Left ventricle myocardium inferior (tissue), 1 donor: ENCODE data around the gene GPR158. TPM values are rescaled to one million over a fixed set of nuclear protein-coding genes. Genes with fewer than 3 reads are reported as not detected.
A peak's percentile ranks its signal among the peaks of the same experiment; 100 is the strongest.

ENCODE experiments used
- DNase-seq: peaks from one replicate; pipeline ENCODE4 v3.0.0-alpha.2; 2020
- H3K27ac ChIP-seq: fragments of 200-600 bp; replicated peaks from 2 replicates; pipeline ENCODE4 v1.8.0; 2021
- H3K27me3 ChIP-seq: fragments of 200-600 bp; 2 replicates; pipeline ENCODE4 v1.8.0; 2021; ENCODE audit warnings: low read depth
- H3K36me3 ChIP-seq: fragments of 200-600 bp; 2 replicates; pipeline ENCODE4 v1.8.0; 2021
- H3K4me1 ChIP-seq: fragments of 200-600 bp; 2 replicates; pipeline ENCODE4 v1.8.0; 2021
- H3K4me3 ChIP-seq: fragments of 200-600 bp; 2 replicates; pipeline ENCODE4 v1.8.0; 2021; ENCODE audit warnings: mild to moderate bottlenecking, moderate library complexity
- H3K9me3 ChIP-seq: fragments of 200-600 bp; replicated peaks from 2 replicates; pipeline ENCODE4 v1.8.0; 2021
- intact Hi-C: fragments of 100-400 bp; cut with micrococcal nuclease; formaldehyde crosslinking; loops from one replicate; pipeline ENCODE4 v1.11.0; 2022
- total RNA-seq: library from RNA; stranded (reverse); fragmentation: NEBNext Ultra II Directional; extraction: Animal tissue kit (Norgen Biotek cat#: 25700); gene quantifications from one replicate; pipeline ENCODE4 v1.2.1, GENCODE V29; 2021
- TF ChIP-seq, protein P1 (sequence below): fragments of 200-600 bp; IDR thresholded peaks from 2 replicates; pipeline ENCODE4 v1.8.0; 2021; ENCODE audit warnings: antibody characterized with exemption, mild to moderate bottlenecking, borderline replicate concordance
- donor health status: DM: no; HTN: yes; CAD: no; lungs with severe emphysema.

GPR158 gene
- total RNA-seq, 1 donor from 2014 or later = not detected

DNA sequence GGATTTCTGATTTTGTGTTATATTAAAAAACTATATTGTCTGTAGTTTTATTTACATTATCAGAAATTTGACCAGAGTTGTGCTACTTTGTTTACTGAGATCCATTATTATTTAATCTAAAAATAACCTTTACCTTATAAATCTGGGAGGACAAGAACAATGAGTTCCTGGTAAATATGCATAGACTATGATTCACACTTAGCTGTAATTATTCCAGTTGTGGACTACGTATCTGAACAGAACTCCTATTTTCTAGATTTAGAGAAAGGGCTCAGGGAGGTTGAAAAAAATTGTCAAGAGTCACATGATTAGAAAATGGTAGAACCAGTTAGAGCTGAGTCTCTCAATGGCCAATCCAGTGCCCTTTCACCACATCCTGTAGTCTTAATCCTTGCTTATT is 4.2 kb upstream of the GPR158 start:
- peaks cover 73% of the 10 kb centered on the region for H3K27me3 ChIP-seq
- intact Hi-C loops = no loop called here
- TF ChIP-seq, protein P1, sequence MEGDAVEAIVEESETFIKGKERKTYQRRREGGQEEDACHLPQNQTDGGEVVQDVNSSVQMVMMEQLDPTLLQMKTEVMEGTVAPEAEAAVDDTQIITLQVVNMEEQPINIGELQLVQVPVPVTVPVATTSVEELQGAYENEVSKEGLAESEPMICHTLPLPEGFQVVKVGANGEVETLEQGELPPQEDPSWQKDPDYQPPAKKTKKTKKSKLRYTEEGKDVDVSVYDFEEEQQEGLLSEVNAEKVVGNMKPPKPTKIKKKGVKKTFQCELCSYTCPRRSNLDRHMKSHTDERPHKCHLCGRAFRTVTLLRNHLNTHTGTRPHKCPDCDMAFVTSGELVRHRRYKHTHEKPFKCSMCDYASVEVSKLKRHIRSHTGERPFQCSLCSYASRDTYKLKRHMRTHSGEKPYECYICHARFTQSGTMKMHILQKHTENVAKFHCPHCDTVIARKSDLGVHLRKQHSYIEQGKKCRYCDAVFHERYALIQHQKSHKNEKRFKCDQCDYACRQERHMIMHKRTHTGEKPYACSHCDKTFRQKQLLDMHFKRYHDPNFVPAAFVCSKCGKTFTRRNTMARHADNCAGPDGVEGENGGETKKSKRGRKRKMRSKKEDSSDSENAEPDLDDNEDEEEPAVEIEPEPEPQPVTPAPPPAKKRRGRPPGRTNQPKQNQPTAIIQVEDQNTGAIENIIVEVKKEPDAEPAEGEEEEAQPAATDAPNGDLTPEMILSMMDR = no peak
- H3K36me3 ChIP-seq = no peaks in the 10 kb centered on the region
- no peak for DNase-seq
- no peaks in the 10 kb centered on the region for H3K9me3 ChIP-seq
- no peak overlapping the region for H3K27ac ChIP-seq
- H3K4me3 ChIP-seq = no peak overlapping the region
- peaks cover 14% of the 10 kb centered on the region for H3K4me1 ChIP-seq

DNA sequence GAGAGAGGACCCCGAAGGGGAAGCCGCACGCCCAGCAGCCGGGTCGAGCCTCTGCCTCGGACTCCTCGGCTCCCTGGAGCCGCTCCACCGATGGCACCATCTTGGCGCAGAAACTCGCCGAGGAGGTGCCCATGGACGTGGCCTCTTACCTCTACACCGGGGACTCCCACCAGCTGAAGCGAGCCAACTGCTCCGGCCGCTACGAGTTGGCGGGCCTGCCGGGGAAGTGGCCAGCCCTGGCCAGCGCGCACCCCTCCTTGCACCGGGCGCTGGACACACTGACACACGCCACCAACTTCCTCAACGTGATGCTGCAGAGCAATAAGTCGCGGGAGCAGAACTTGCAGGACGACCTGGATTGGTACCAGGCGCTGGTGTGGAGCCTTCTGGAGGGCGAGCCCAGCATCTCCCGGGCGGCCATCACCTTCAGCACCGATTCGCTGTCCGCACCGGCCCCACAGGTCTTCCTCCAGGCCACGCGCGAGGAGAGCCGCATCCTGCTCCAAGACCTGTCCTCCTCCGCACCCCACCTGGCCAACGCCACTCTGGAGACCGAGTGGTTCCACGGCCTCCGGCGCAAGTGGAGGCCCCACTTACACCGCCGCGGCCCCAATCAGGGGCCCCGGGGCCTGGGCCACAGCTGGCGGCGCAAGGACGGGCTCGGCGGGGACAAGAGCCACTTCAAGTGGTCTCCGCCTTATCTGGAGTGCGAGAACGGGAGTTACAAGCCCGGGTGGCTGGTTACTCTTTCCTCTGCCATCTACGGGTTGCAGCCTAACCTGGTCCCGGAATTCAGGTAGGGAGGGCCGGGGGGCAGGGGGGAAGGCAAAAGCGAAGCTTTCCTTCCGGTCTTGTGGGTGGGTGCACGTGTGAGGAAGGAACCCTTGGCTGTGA is 973 bp downstream of the GPR158 start:
- H3K4me3 ChIP-seq = peak overlapping the region; percentile 70
- H3K27me3 ChIP-seq = peaks cover 92% of the 10 kb centered on the region
- DNase-seq = no peak
- H3K9me3 ChIP-seq = no peaks in the 10 kb centered on the region
- TF ChIP-seq, protein P1 = no peak
- no peaks in the 10 kb centered on the region for H3K36me3 ChIP-seq
- no peak overlapping the region for H3K27ac ChIP-seq
- intact Hi-C loops = no loop called here
- peaks cover 26% of the 10 kb centered on the region for H3K4me1 ChIP-seq

- H3K9me3 ChIP-seq = no peaks in the 10 kb centered on the region
- H3K36me3 ChIP-seq = no peaks in the 10 kb centered on the region
- DNase-seq = no peak
- peaks cover 26% of the 10 kb centered on the region for H3K4me1 ChIP-seq
- peaks cover 93% of the 10 kb centered on the region for H3K27me3 ChIP-seq
- TF ChIP-seq, protein P1 = no peak
- intact Hi-C loops = no loop called here
- H3K27ac ChIP-seq = no peak overlapping the region
- peak overlapping the region; percentile 70 for H3K4me3 ChIP-seq
Measured at GRCh38 chr10:25176421-25176968, 1.7 kb downstream of the GPR158 start.

- no peaks in the 10 kb centered on the region for H3K36me3 ChIP-seq
- intact Hi-C loops = no loop called here
- TF ChIP-seq, protein P1 = no peak
- H3K27me3 ChIP-seq = peaks cover 89% of the 10 kb centered on the region
- H3K9me3 ChIP-seq = no peaks in the 10 kb centered on the region
- H3K4me3 ChIP-seq = no peak overlapping the region
- H3K4me1 ChIP-seq = peaks cover 26% of the 10 kb centered on the region
- DNase-seq = no peak
- no peak overlapping the region for H3K27ac ChIP-seq
Measured at GRCh38 chr10:25177093-25177753, 2.4 kb downstream of the GPR158 start.

- no peak overlapping the region for H3K27ac ChIP-seq
- no peaks in the 10 kb centered on the region for H3K36me3 ChIP-seq
- no peak for DNase-seq
- peaks cover 26% of the 10 kb centered on the region for H3K4me1 ChIP-seq
- intact Hi-C loops = no loop called here
- TF ChIP-seq, protein P1 = no peak
- peaks cover 84% of the 10 kb centered on the region for H3K27me3 ChIP-seq
- no peaks in the 10 kb centered on the region for H3K9me3 ChIP-seq
- H3K4me3 ChIP-seq = no peak overlapping the region
Measured at GRCh38 chr10:25177754-25178135, 2.9 kb downstream of the GPR158 start.
